Osteoblast (primary cell): Measurements from ENCODE around the gene TAS1R2. TPM values are rescaled to one million over a fixed set of nuclear protein-coding genes. Genes with fewer than 3 reads are reported as not detected.
A peak's percentile ranks its signal among the peaks of the same experiment; 100 is the strongest.

Experiments
- DNase-seq: peaks from one replicate; pipeline ENCODE4 v3.0.0; 2011; ENCODE audit warnings: low spot score, mixed read lengths; ENCODE audit not compliant: insufficient read length; ENCODE audit errors: missing footprints
- H2AFZ ChIP-seq: 2 replicates; pipeline ENCODE4 v1.6.0; 2011; ENCODE audit warnings: mild to moderate bottlenecking, low read length
- H3K27ac ChIP-seq: 2 replicates; pipeline ENCODE4 v1.5.1; 2011; ENCODE audit warnings: mild to moderate bottlenecking, low read depth, low read length, moderate library complexity
- H3K27me3 ChIP-seq: 2 replicates; pipeline ENCODE4 v1.6.0; 2012; ENCODE audit warnings: mild to moderate bottlenecking, control low read depth, inconsistent platforms, low read length, moderate library complexity; ENCODE audit not compliant: insufficient read depth
- H3K36me3 ChIP-seq: 2 replicates; pipeline ENCODE4 v1.5.1; 2011; ENCODE audit warnings: mild to moderate bottlenecking, low read length, control low read depth, moderate library complexity; ENCODE audit not compliant: insufficient read depth
- H3K4me1 ChIP-seq: 2 replicates; pipeline ENCODE4 v1.5.1; 2011; ENCODE audit warnings: mild to moderate bottlenecking, low read length, control low read depth, moderate library complexity; ENCODE audit not compliant: insufficient read depth
- H3K4me2 ChIP-seq: 2 replicates; pipeline ENCODE4 v1.6.0; 2011; ENCODE audit warnings: mild to moderate bottlenecking, low read length; ENCODE audit not compliant: insufficient read depth
- H3K4me3 ChIP-seq: fragments of 200-600 bp; sonication (generic); 3 replicates; pipeline ENCODE4 v1.5.1; 2012; ENCODE audit warnings: mild to moderate bottlenecking, low read length, inconsistent platforms; ENCODE audit not compliant: insufficient read depth
- H3K79me2 ChIP-seq: 2 replicates; pipeline ENCODE4 v1.6.0; 2012; ENCODE audit warnings: mild to moderate bottlenecking, low read length, control low read depth, inconsistent platforms; ENCODE audit not compliant: insufficient read depth
- H3K9me3 ChIP-seq: 2 replicates; pipeline ENCODE4 v1.5.1; 2011; ENCODE audit warnings: low read depth, low read length, control low read depth
- H4K20me1 ChIP-seq: 2 replicates; pipeline ENCODE4 v1.6.0; 2012; ENCODE audit warnings: mild to moderate bottlenecking, low read length, control low read depth; ENCODE audit not compliant: insufficient read depth
- total RNA-seq: library from RNA; depleted of rRNA; stranded (reverse); fragments of >200 nt; gene quantifications from 2 replicates; pipeline ENCODE4 v1.2.3, GENCODE V29; 2012
- TF ChIP-seq, protein P1 (sequence below): IDR thresholded peaks from 2 replicates; pipeline ENCODE4 v1.5.1; 2011; ENCODE audit warnings: mild to moderate bottlenecking, low read depth, low read length, moderate library complexity; ENCODE audit errors: extremely low read depth

TAS1R2 gene
- not detected in 2 replicates for total RNA-seq

DNA sequence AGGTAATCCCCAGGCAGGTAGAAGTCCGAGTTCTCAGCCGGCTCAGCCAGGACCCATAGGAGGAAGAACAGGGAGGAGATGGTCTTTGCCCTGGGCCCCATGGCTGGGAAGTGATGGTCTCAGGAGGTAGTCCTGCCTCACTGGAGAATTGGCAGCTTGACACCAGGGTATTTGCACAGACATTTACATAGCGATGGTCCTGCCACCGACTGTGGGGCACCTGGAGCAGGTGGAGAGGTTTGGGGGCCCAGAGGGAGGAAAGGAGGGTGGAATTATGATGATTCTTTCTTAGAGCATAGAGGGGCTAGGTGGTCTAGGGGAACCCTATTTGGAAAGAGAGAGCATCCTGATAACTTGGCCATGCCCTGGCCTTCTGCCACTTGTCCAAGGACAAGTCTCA lies at the start of gene TAS1R2:
Gene TAS1R2, minus strand, starts transcription at position 101 of the 400 bp plus-strand sequence. Its CDS starts 0 bp downstream, at position 101.
- peak; percentile 22 for DNase-seq
- H3K4me3 ChIP-seq, result no peak within 1 kb of the TSS

DNA sequence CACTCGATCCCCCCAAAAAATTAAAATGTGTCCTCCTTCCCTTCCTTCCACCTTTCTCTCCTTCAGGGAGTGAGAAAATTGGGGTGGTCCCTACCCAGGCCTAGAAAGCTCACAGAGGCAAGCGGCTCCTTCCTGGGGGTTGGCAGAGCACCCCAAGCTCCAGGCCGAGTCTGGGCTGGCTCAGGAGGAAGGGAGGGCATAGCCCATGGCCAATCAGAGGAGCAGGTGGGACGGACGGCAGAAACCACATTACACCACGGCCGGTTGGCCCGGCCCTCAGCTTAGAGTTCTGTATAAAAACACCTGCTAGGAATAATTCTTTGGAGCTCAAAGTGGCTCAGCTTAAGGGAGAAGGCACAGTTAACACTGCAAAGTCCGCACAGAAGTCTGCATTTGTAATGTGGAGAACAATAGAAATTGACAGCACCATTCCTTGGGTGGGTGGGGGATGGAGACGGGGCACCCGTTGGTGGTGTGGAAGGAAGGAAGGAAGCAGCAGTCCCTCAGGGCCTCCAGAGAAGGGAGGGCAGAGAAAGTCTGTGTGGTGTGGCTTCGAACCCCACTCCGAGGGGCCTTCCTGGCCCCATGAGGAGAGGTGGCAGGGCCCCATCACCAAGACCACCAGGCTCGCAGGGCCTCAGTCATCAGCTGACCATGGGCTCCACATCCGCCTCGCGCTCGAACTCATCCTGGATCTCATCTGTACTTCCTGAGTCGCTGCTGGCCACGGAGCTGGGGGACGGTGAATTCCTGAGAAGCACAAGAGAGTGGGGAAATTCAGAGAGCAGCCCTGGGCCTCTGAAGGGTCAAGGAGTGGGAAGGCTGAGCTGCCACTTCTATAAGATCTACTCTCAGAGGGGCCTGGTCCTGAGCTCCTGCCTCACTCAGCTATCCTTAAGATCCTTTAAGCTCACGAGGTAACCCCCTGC lies 48.7 kb upstream of the TAS1R2 start:
- H3K27ac ChIP-seq, result peak overlapping the region; percentile 10
- peaks cover 52% of the 10 kb centered on the region for H3K36me3 ChIP-seq

More for the DNA sequence above, at the start of gene TAS1R2:
- Histone ChIP-seq H3K79me2 (no peaks in the 10 kb centered on the region), H3K27me3 (no peaks in the 10 kb centered on the region), H2AFZ (no peak within 1 kb of the TSS), H3K9me3 (no peaks in the 10 kb centered on the region), H3K4me2 (no peak within 1 kb of the TSS), H3K4me1 (no peaks in the 10 kb centered on the region), H3K27ac (no peak within 1 kb of the TSS), H3K36me3 (no peaks in the 10 kb centered on the region), H4K20me1 (no peaks in the 10 kb centered on the region)
- TF ChIP-seq, protein P1, sequence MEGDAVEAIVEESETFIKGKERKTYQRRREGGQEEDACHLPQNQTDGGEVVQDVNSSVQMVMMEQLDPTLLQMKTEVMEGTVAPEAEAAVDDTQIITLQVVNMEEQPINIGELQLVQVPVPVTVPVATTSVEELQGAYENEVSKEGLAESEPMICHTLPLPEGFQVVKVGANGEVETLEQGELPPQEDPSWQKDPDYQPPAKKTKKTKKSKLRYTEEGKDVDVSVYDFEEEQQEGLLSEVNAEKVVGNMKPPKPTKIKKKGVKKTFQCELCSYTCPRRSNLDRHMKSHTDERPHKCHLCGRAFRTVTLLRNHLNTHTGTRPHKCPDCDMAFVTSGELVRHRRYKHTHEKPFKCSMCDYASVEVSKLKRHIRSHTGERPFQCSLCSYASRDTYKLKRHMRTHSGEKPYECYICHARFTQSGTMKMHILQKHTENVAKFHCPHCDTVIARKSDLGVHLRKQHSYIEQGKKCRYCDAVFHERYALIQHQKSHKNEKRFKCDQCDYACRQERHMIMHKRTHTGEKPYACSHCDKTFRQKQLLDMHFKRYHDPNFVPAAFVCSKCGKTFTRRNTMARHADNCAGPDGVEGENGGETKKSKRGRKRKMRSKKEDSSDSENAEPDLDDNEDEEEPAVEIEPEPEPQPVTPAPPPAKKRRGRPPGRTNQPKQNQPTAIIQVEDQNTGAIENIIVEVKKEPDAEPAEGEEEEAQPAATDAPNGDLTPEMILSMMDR, result no peak

DNA sequence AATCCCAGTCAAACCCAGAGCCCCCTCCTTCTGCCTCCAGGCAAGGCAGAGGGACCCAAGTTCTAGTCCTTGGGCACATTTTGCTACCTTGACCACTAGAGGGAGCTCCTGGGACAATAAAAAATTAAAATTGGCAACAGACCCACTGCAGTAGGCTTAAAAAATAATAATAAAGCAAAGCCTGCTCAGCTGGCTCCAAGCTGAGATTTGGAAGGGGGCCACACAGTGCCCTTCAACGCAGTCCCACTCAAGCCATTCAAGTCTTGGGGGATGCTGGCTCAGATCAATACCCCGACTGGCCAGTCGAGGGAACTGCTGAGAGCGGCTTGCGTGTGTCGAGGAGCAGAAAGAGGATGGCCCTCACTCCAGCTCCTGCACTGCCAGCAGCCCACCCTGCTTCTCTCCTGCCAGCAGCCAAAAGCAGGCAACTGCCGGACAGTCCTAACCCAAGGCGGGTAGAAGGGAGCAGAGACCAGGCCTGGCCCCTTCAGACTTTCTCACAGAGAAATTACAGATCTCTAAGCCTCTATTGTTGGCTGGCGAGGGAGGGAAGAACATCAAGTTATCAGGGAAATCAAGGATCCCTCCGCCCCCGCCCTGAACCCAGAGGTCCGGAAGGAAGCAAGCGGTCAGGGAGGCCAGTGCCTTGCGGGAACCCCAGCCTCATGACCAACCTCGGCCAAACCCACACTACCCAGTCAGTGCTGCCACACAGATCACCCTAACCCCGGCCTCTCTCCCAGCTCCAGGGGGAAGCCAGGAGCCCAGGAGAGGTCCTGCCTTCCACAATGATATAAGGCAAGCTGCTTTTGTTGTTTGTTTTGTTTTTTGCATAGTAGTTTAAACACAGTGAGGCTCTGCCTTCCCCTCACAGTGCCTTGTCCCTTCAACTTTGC lies 47.8 kb upstream of the TAS1R2 start:
- H3K27ac ChIP-seq, result peak overlapping the region; percentile 10
- peak overlapping the region; percentile 29 for H3K4me2 ChIP-seq
- DNase-seq, result peak; percentile 96
- H3K79me2 ChIP-seq, result no peaks in the 10 kb centered on the region
- peaks cover 52% of the 10 kb centered on the region for H3K36me3 ChIP-seq
- no peaks in the 10 kb centered on the region for H3K27me3 ChIP-seq
- TF ChIP-seq, protein P1, result peak; percentile 91
- H3K4me1 ChIP-seq, result peaks cover 17% of the 10 kb centered on the region
- H2AFZ ChIP-seq, result no peak overlapping the region
- H4K20me1 ChIP-seq, result peaks cover 6% of the 10 kb centered on the region
- no peaks in the 10 kb centered on the region for H3K9me3 ChIP-seq
- no peak overlapping the region for H3K4me3 ChIP-seq

More for the DNA sequence above, 48.7 kb upstream of the TAS1R2 start:
- TF ChIP-seq, protein P1, result no peak
- Histone ChIP-seq H4K20me1 (peaks cover 11% of the 10 kb centered on the region), H3K79me2 (no peaks in the 10 kb centered on the region), H3K27me3 (no peaks in the 10 kb centered on the region), H3K9me3 (no peaks in the 10 kb centered on the region), H3K4me1 (peaks cover 15% of the 10 kb centered on the region), H2AFZ (no peak overlapping the region), H3K4me2 (no peak overlapping the region), H3K4me3 (no peak overlapping the region)
- DNase-seq, result peak; percentile 76
